AG10803 (cell line): ENCODE results near the gene MEGF10.

ENCODE experiments used
- DNase-seq: peaks from one replicate; pipeline ENCODE4 v3.0.0; 2010; ENCODE audit warnings: low read depth
- H3K4me3 ChIP-seq: 2 replicates; pipeline ENCODE4 v1.5.1; 2011; ENCODE audit warnings: mild to moderate bottlenecking, low read length, control low read depth
- TF ChIP-seq, protein P1 (sequence below): conservative IDR thresholded peaks from 2 replicates; pipeline ENCODE4 v1.5.1; 2011; ENCODE audit warnings: mild to moderate bottlenecking, low read length, control low read depth, inconsistent platforms

Gene MEGF10

DNA sequence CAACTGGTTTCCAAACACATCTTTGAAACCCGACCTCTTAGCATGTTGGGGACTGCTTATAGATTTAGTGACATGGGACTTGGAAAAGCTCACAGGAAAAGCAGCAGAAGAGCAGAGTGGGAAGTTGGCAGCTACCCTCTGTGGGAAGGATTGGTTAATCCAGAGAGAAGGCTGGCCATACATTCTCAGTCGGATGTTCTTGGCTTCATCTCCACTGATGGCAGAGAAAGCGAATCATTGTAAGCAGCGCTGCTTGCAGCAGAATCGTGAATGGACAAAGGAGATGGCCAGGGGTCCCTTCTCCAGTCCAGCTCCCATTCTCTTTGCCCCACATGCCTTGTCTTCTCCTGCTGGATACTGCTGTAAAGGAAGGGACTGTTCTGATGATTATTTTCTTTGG lies 62.7 kb downstream of the MEGF10 start:
- TF ChIP-seq, protein P1, sequence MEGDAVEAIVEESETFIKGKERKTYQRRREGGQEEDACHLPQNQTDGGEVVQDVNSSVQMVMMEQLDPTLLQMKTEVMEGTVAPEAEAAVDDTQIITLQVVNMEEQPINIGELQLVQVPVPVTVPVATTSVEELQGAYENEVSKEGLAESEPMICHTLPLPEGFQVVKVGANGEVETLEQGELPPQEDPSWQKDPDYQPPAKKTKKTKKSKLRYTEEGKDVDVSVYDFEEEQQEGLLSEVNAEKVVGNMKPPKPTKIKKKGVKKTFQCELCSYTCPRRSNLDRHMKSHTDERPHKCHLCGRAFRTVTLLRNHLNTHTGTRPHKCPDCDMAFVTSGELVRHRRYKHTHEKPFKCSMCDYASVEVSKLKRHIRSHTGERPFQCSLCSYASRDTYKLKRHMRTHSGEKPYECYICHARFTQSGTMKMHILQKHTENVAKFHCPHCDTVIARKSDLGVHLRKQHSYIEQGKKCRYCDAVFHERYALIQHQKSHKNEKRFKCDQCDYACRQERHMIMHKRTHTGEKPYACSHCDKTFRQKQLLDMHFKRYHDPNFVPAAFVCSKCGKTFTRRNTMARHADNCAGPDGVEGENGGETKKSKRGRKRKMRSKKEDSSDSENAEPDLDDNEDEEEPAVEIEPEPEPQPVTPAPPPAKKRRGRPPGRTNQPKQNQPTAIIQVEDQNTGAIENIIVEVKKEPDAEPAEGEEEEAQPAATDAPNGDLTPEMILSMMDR = no peak
- H3K4me3 ChIP-seq = no peak overlapping the region
- no peak for DNase-seq

DNA sequence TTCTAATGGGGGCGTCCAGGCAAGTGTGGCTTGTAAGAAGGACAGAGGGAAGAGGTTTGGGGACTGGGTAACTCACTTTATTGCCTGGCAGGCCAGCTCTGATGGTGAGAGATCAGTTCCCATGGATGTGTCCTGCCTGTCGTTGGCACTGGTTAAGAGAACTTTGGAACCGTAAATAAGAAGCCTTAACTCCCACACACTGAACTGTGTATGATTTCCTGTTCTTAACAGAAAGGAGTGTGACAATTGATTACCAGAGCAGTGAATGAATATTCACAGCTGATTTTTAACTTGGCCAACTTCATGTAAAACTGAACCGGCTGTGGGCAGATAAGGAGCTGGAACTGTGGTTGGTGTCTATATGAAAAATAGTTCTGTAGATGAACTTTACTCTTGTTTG lies 63.2 kb downstream of the MEGF10 start:
- DNase-seq = no peak
- H3K4me3 ChIP-seq = no peak overlapping the region
- TF ChIP-seq, protein P1 = no peak

DNA sequence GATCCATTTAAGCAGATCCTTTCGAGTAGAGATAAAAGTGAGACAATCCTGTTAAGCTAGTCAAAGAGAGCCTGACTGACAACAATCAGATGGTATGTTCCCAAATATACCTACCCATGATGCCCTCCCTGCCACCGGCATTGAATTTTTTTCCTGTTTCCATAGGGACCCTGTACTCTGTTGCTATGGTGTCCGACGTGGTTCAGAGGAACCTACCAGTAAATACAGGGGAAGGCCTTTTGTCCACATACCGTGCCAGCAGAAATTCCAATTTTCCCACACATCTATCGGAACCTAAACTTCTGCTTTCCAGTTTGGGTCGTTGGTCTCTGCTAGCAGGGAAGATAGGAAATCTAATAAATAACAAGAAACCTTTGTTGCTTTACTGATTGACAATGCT lies 64.7 kb downstream of the MEGF10 start:
- DNase-seq = no peak
- H3K4me3 ChIP-seq = no peak overlapping the region
- TF ChIP-seq, protein P1 = no peak

DNA sequence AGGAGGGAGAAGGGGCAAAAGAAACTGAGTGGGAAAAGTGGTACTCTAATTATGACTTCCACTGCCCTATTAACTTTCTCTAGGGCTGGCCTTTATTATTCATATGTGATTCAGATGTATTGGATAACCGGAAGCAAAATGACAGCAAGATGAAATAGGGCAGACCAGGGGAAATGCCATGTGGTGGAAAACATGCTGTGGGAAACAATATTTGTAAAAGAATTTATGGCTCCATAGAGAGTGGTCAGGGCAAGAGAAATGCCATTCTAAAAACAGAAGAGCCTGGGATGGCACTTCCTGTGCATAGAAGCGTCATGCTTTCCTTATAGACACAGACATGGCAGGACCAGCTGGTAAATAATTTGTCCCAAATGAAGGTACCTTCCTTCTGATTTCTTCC lies 67.7 kb downstream of the MEGF10 start:
- TF ChIP-seq, protein P1 = no peak
- peak; percentile 51 for DNase-seq
- H3K4me3 ChIP-seq = no peak overlapping the region

DNA sequence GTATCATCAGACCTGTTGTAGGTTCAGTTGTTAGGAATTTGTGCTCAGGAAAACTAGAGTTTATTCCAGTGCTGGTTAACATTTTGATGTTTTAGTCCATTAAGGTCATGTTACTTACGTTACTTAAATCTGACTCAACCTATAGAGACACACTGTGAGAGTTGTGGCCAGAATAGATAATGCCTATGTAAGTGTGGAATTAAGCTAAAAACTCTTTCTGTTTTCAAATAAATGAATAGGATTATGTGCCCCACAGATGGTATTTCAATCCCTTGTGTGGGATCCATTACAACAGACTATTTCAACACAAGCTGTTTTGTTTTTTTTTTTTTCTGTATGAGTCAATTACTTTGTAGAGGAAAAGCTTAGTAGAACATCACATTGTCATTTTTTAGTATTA lies 68.1 kb downstream of the MEGF10 start:
- H3K4me3 ChIP-seq = no peak overlapping the region
- TF ChIP-seq, protein P1 = no peak
- DNase-seq = peak; percentile 47

DNA sequence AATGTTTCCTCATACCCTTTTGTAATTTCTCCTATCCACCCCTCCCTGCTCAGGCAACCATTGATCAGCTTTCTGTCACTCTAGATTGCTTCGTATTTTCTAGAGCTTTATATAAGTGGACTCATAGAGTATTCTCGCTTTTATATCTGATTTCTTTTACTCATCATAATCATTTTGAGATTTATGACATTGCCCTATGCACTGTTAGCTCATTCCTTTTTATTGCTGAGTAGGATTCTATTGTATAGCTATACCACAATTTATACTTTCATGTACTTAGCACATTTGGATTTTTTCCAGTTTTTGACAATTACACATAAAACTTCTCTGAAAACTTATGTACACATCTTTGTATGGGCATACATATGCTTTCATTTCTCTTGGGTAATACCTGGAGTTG lies 68.9 kb downstream of the MEGF10 start:
- TF ChIP-seq, protein P1 = no peak
- no peak for DNase-seq

DNA sequence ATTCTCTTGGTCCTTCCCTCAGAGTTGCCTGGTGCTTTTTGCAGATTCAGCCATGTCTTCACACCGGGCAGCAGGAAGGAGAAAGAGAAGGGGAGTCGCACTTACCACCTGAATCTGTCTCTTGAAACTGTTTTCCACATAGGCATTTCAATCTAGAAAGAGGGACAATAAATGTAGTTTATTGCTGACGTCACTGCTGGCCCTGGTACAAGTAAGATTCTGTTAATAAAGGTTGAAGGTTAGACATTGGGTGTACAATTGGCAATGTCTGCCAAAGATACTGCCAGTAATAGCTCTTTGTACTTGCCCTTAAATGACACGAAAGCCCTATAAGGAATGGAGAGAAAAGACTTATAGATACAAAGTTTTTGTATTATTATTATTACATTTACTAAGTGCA lies 72.8 kb downstream of the MEGF10 start:
- H3K4me3 ChIP-seq = no peak overlapping the region
- TF ChIP-seq, protein P1 = no peak
- no peak for DNase-seq

More for the DNA sequence above, 68.9 kb downstream of the MEGF10 start:
- no peak overlapping the region for H3K4me3 ChIP-seq
